Neural progenitor cell (in vitro differentiated cells): ENCODE measurements around the gene STAG1.

Source experiments
- CTCF ChIP-seq: fragments of 200-600 bp; sonication (generic); IDR thresholded peaks from 2 replicates; pipeline ENCODE4 v1.5.1; 2017; ENCODE audit warnings: antibody characterized with exemption, mild to moderate bottlenecking
- EZH2phosphoT487 ChIP-seq: fragments of 200-600 bp; sonication (generic); IDR thresholded peaks from 2 replicates; pipeline ENCODE4 v1.6.1; 2017; ENCODE audit warnings: antibody characterized with exemption

GRCh38 chr3:136792556-136793330, 40.6 kb upstream of the STAG1 start:
- TF ChIP-seq CTCF (no peak), EZH2phosphoT487 (no peak)
